ENCODE data around the gene GCNT4.

GRCh38 chr5:75045071-75045470 lies 7.3 kb downstream of the GCNT4 start:
- no peak for TF ChIP-seq POLR2AphosphoS5 (IDR thresholded peaks at IDR 0.05; ENCODE audit: low read depth, low read length)
- TF ChIP-seq SIN3A (IDR thresholded peaks at IDR 0.05; ENCODE audit: borderline replicate concordance, insufficient read depth, low read length), result no peak

All from PFSK-1 (cell line).